ENCODE data around the gene MS4A13.

MS4A13 gene

DNA sequence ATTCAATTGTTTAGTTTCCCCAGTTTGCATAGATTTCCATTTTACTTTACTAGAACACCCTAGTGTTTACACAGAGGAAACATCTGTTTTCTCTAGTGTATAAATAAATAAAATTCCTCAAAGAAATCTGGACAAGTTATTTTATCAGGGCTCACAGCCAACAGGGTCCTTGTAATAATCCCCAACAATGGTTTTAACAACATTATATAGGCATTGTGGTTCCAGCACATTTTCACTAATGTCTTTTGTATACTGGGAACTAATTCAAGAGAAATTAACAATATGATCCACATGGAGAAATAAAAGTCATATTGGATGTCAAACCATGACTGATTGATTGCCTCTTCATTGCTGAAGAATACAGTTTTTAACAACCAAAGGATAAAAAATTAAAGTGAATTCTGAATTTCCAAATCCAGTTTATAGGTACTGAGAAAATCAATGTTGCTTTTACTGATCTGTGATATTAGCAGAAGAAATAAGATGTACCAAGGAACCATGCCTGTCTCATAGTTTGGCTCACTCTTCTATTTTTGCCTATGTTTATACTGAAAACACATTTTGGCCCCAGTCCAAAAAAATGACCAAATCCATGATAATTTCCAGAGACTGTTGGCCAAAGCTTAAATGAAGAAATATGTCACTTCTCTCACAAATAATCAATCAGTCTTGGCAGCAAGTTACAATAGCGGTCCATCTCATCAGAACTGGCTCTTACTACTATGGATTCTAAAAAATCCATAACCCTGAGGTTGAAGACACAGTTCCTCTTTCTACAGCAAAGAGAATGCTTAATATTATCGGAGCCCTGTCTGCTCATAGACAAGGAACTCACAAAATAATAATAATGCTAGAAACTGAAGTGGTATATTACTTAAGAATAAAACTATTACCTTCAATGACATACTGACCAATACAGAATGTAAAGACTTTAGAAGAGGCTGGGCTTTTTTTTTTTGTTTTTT, 1.4 kb upstream of the MS4A13 start:
- H3K4me1 ChIP-seq (ENCODE audit: control insufficient read depth, insufficient read depth, low read length) = no peaks in the 10 kb centered on the region
- ChIA-PET POLR2A (no interaction called here), CTCF (no interaction called here)
- TF ChIP-seq ZSCAN30 (tag by site-specific recombination; IDR thresholded peaks at IDR 0.05) (no peak), ZNF223 (tag by site-specific recombination; IDR thresholded peaks at IDR 0.05) (no peak), ZBTB48 (tag by site-specific recombination; IDR thresholded peaks at IDR 0.05) (no peak), ZNF670 (tag by site-specific recombination; IDR thresholded peaks at IDR 0.05; ENCODE audit: low read depth) (no peak), GFI1B (tag by site-specific recombination; IDR thresholded peaks at IDR 0.05) (no peak), ZNF785 (tag by site-specific recombination; IDR thresholded peaks at IDR 0.05) (no peak), YY1 (tag by site-specific recombination; IDR thresholded peaks at IDR 0.05) (no peak), PRDM1 (tag by site-specific recombination; IDR thresholded peaks at IDR 0.05) (no peak), ZNF664 (tag by site-specific recombination; IDR thresholded peaks at IDR 0.05) (no peak), ZNF792 (tag by site-specific recombination; IDR thresholded peaks at IDR 0.05) (no peak), ZNF747 (tag by site-specific recombination; IDR thresholded peaks at IDR 0.05) (no peak), ZNF561 (tag by site-specific recombination; IDR thresholded peaks at IDR 0.05; ENCODE audit: borderline replicate concordance) (no peak)
- TF ChIP-seq, protein P1, sequence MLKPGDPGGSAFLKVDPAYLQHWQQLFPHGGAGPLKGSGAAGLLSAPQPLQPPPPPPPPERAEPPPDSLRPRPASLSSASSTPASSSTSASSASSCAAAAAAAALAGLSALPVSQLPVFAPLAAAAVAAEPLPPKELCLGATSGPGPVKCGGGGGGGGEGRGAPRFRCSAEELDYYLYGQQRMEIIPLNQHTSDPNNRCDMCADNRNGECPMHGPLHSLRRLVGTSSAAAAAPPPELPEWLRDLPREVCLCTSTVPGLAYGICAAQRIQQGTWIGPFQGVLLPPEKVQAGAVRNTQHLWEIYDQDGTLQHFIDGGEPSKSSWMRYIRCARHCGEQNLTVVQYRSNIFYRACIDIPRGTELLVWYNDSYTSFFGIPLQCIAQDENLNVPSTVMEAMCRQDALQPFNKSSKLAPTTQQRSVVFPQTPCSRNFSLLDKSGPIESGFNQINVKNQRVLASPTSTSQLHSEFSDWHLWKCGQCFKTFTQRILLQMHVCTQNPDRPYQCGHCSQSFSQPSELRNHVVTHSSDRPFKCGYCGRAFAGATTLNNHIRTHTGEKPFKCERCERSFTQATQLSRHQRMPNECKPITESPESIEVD (tag by site-specific recombination; IDR thresholded peaks at IDR 0.05) = no peak
- TF ChIP-seq, protein P2, sequence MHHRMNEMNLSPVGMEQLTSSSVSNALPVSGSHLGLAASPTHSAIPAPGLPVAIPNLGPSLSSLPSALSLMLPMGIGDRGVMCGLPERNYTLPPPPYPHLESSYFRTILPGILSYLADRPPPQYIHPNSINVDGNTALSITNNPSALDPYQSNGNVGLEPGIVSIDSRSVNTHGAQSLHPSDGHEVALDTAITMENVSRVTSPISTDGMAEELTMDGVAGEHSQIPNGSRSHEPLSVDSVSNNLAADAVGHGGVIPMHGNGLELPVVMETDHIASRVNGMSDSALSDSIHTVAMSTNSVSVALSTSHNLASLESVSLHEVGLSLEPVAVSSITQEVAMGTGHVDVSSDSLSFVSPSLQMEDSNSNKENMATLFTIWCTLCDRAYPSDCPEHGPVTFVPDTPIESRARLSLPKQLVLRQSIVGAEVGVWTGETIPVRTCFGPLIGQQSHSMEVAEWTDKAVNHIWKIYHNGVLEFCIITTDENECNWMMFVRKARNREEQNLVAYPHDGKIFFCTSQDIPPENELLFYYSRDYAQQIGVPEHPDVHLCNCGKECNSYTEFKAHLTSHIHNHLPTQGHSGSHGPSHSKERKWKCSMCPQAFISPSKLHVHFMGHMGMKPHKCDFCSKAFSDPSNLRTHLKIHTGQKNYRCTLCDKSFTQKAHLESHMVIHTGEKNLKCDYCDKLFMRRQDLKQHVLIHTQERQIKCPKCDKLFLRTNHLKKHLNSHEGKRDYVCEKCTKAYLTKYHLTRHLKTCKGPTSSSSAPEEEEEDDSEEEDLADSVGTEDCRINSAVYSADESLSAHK (tag by site-specific recombination; IDR thresholded peaks at IDR 0.05) = no peak
- TF ChIP-seq, protein P3, sequence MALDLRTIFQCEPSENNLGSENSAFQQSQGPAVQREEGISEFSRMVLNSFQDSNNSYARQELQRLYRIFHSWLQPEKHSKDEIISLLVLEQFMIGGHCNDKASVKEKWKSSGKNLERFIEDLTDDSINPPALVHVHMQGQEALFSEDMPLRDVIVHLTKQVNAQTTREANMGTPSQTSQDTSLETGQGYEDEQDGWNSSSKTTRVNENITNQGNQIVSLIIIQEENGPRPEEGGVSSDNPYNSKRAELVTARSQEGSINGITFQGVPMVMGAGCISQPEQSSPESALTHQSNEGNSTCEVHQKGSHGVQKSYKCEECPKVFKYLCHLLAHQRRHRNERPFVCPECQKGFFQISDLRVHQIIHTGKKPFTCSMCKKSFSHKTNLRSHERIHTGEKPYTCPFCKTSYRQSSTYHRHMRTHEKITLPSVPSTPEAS (tag by site-specific recombination; IDR thresholded peaks at IDR 0.05) = no peak
- TF ChIP-seq, protein P4, sequence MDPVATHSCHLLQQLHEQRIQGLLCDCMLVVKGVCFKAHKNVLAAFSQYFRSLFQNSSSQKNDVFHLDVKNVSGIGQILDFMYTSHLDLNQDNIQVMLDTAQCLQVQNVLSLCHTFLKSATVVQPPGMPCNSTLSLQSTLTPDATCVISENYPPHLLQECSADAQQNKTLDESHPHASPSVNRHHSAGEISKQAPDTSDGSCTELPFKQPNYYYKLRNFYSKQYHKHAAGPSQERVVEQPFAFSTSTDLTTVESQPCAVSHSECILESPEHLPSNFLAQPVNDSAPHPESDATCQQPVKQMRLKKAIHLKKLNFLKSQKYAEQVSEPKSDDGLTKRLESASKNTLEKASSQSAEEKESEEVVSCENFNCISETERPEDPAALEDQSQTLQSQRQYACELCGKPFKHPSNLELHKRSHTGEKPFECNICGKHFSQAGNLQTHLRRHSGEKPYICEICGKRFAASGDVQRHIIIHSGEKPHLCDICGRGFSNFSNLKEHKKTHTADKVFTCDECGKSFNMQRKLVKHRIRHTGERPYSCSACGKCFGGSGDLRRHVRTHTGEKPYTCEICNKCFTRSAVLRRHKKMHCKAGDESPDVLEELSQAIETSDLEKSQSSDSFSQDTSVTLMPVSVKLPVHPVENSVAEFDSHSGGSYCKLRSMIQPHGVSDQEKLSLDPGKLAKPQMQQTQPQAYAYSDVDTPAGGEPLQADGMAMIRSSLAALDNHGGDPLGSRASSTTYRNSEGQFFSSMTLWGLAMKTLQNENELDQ (tag by site-specific recombination; IDR thresholded peaks at IDR 0.05; ENCODE audit: low read depth) = no peak
- TF ChIP-seq, protein P5, sequence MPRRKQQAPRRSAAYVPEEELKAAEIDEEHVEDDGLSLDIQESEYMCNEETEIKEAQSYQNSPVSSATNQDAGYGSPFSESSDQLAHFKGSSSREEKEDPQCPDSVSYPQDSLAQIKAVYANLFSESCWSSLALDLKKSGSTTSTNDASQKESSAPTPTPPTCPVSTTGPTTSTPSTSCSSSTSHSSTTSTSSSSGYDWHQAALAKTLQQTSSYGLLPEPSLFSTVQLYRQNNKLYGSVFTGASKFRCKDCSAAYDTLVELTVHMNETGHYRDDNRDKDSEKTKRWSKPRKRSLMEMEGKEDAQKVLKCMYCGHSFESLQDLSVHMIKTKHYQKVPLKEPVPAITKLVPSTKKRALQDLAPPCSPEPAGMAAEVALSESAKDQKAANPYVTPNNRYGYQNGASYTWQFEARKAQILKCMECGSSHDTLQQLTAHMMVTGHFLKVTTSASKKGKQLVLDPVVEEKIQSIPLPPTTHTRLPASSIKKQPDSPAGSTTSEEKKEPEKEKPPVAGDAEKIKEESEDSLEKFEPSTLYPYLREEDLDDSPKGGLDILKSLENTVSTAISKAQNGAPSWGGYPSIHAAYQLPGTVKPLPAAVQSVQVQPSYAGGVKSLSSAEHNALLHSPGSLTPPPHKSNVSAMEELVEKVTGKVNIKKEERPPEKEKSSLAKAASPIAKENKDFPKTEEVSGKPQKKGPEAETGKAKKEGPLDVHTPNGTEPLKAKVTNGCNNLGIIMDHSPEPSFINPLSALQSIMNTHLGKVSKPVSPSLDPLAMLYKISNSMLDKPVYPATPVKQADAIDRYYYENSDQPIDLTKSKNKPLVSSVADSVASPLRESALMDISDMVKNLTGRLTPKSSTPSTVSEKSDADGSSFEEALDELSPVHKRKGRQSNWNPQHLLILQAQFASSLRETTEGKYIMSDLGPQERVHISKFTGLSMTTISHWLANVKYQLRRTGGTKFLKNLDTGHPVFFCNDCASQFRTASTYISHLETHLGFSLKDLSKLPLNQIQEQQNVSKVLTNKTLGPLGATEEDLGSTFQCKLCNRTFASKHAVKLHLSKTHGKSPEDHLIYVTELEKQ (tag by site-specific recombination; IDR thresholded peaks at IDR 0.05; ENCODE audit: borderline replicate concordance) = no peak
- no peaks in the 10 kb centered on the region for H3K9me3 ChIP-seq (ENCODE audit: control insufficient read depth, insufficient read depth, low read depth, low read length)
- no peak overlapping the region for H3K4me3 ChIP-seq (ENCODE audit: low read depth, low read length)
- no peak overlapping the region for H3K27ac ChIP-seq (ENCODE audit: extremely low read depth, low read depth, low read length)
- H3K36me3 ChIP-seq (ENCODE audit: control insufficient read depth in 2 of 2, insufficient read depth in 1 of 2, low read length in 2 of 2) = no peaks in the 10 kb centered on the region

Data from HEK293 (cell line).